Activated CD4-positive, alpha-beta T cell treated with anti-CD3 and anti-CD28 coated beads, Interleukin-2, amount 10 ng/mL, durations not matched to agents 24 days and 14 days (primary cell): ENCODE results near the gene CCDC117. TPM values are rescaled to one million over a fixed set of nuclear protein-coding genes. Genes with fewer than 3 reads are reported as not detected.

Experiments
- DNase-seq: peaks from one replicate; pipeline ENCODE4 v3.0.0; 2022
- H3K27ac Mint-ChIP-seq: one replicate; pipeline ENCODE4 v1.8.0; 2022; ENCODE audit warnings: mild to moderate bottlenecking, mixed read lengths
- H3K27me3 Mint-ChIP-seq: one replicate; pipeline ENCODE4 v1.8.0; 2022; ENCODE audit warnings: mixed read lengths
- H3K36me3 Mint-ChIP-seq: one replicate; pipeline ENCODE4 v1.8.0; 2022; ENCODE audit warnings: low read depth, mild to moderate bottlenecking, mixed read lengths
- H3K4me1 Mint-ChIP-seq: one replicate; pipeline ENCODE4 v1.8.0; 2021; ENCODE audit warnings: mixed read lengths
- H3K4me3 Mint-ChIP-seq: one replicate; pipeline ENCODE4 v1.8.0; 2022; ENCODE audit warnings: mild to moderate bottlenecking, moderate library complexity, mixed read lengths
- H3K9me3 Mint-ChIP-seq: one replicate; pipeline ENCODE4 v1.8.0; 2021; ENCODE audit warnings: mixed read lengths
- intact Hi-C: fragments of 100-400 bp; cut with micrococcal nuclease; formaldehyde crosslinking; loops from one replicate; pipeline ENCODE4 v1.15.1; 2023
- total RNA-seq: library from RNA; stranded (reverse); gene quantifications from 2 replicates; pipeline ENCODE4 v1.2.3, GENCODE V29; 2022

The CCDC117 gene
- total RNA-seq, 1 donor from 2014 or later: 41.2 TPM

DNA sequence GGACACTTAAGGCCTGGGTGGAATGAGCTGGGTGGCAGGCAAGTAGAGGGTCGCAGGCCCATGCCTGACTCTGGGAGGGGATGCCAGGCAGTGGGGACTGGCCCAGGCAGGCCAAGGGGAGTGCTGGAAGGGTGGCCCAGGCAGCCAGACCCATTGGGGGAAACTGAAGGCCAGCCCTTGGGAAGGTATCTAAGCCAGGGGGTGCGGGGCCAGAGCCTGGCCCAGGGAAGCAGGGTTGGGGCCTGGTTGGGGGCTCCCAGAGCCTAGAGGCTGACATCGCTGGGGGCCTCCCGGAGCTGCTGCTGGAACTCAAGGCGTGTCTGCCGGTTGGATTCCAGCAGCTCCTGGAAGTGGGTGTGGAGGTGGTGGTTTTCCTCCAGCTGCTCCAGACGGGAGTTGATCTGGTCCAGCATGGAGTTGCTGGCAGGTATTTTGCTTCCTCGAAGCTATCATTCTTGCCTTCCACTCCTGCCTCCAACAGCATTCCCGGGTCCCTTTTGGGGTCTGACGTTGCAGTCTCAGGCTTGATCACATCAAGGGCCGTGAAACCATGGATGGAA, 63.2 kb downstream of the CCDC117 start:
- intact Hi-C loops: no loop called here
- Mint-ChIP-seq H3K4me3 (no peak overlapping the region), H3K9me3 (no peaks in the 10 kb centered on the region), H3K27me3 (no peaks in the 10 kb centered on the region), H3K27ac (no peak overlapping the region), H3K36me3 (peaks cover 19% of the 10 kb centered on the region), H3K4me1 (peaks cover 13% of the 10 kb centered on the region)
- DNase-seq: no peak

GRCh38 chr22:28837640-28838039, 65.1 kb downstream of the CCDC117 start:
- peaks cover 8% of the 10 kb centered on the region for H3K4me1 Mint-ChIP-seq
- H3K27me3 Mint-ChIP-seq: no peaks in the 10 kb centered on the region
- H3K36me3 Mint-ChIP-seq: peaks cover 10% of the 10 kb centered on the region
- intact Hi-C loops: no loop called here
- no peaks in the 10 kb centered on the region for H3K9me3 Mint-ChIP-seq
- no peak overlapping the region for H3K4me3 Mint-ChIP-seq
- no peak overlapping the region for H3K27ac Mint-ChIP-seq
- DNase-seq: no peak

Other genes starting within 250 kb of the CCDC117 start
- gene TTC28, start 92.9 kb upstream of the CCDC117 start, total RNA-seq: 1.3 and 2.2 TPM in 2 replicates
- gene CHEK2, start 30.9 kb upstream of the CCDC117 start, total RNA-seq: 29.8 and 32.7 TPM in 2 replicates
- 12.8 and 14.1 TPM in 2 replicates for gene HSCB, start 30.7 kb upstream of the CCDC117 start, total RNA-seq
- 133 and 135 TPM in 2 replicates for gene XBP1, start 27.9 kb downstream of the CCDC117 start, total RNA-seq
- gene ZNRF3, start 110.9 kb downstream of the CCDC117 start, total RNA-seq: 2.0 and 2.3 TPM in 2 replicates